Chondrocyte (in vitro differentiated cells): Measurements from ENCODE around the gene LRMDA. TPM values are rescaled to one million over a fixed set of nuclear protein-coding genes. Genes with fewer than 3 reads are reported as not detected.

Experiments
- DNase-seq: peaks from one replicate; pipeline ENCODE4 v3.0.0; 2021; ENCODE audit warnings: mixed read lengths, low spot score
- H3K27ac Mint-ChIP-seq: one replicate; pipeline ENCODE4 v1.8.0; 2021; ENCODE audit warnings: mild to moderate bottlenecking, moderate library complexity, mixed read lengths; ENCODE audit not compliant: unreplicated experiment
- H3K27me3 Mint-ChIP-seq: 2 replicates; pipeline ENCODE4 v1.8.0; 2021; ENCODE audit warnings: low read depth, mixed read lengths
- H3K36me3 Mint-ChIP-seq: 2 replicates; pipeline ENCODE4 v1.8.0; 2021; ENCODE audit warnings: low read depth, mixed read lengths
- H3K4me1 Mint-ChIP-seq: 2 replicates; pipeline ENCODE4 v1.8.0; 2021; ENCODE audit warnings: low read depth, mild to moderate bottlenecking, mixed read lengths
- H3K4me3 Mint-ChIP-seq: one replicate; pipeline ENCODE4 v1.8.0; 2021; ENCODE audit warnings: mild to moderate bottlenecking, moderate library complexity, mixed read lengths; ENCODE audit not compliant: unreplicated experiment
- H3K9me3 Mint-ChIP-seq: 2 replicates; pipeline ENCODE4 v1.8.0; 2021; ENCODE audit warnings: low read depth, mixed read lengths
- total RNA-seq: library from RNA; stranded (reverse); gene quantifications from 3 replicates; pipeline ENCODE4 v1.2.1, GENCODE V29; 2021
- TF ChIP-seq, protein P1 (sequence below): fragments of 200-600 bp; sonication (generic); IDR thresholded peaks from 2 replicates; pipeline ENCODE4 v1.5.0; 2021; ENCODE audit warnings: antibody characterized with exemption, mild to moderate bottlenecking, moderate library complexity

The LRMDA gene
- total RNA-seq, 1 donor from 2014 or later: 2.8 TPM

DNA sequence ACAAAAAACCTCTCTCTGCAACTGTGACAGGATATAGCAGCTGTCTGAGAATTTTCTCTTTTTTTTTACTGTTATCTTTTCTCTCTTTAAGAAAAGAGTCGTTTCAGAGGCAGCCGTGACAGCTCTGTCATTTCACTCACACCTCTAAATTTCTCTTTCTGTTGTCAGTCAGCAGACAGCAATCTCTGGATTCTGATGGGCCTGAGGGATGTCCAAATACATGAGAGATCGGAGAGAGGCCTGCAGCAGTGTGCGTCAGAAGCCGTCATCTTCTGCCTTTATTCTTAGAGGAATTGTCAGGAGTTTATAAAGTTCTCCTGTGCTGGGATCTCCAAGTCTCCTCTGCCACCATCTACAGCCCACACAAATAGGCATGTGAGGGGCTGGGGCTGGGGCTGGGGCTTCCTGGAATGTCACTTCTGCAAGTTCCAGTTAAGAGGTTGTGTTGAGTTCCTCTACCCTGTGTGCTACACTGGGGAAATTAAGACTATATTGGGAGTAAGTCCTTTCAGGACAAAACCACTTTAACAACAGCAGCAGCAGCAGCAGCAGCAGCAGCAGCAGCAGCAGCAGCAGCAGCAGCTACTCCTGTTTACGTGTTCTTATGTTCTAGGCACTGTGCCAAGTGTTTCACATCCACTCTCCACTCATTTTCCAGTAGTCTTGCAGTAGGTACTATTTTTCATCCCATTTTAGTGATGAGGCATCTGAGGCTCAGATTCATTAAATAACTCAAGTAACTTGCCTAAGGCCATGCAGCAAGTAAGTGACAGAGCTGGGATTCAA lies 541.3 kb downstream of the LRMDA start:
- H3K4me3 Mint-ChIP-seq: no peak overlapping the region
- no peak overlapping the region for H3K27ac Mint-ChIP-seq
- peaks cover 2% of the 10 kb centered on the region for H3K27me3 Mint-ChIP-seq
- TF ChIP-seq, protein P1, sequence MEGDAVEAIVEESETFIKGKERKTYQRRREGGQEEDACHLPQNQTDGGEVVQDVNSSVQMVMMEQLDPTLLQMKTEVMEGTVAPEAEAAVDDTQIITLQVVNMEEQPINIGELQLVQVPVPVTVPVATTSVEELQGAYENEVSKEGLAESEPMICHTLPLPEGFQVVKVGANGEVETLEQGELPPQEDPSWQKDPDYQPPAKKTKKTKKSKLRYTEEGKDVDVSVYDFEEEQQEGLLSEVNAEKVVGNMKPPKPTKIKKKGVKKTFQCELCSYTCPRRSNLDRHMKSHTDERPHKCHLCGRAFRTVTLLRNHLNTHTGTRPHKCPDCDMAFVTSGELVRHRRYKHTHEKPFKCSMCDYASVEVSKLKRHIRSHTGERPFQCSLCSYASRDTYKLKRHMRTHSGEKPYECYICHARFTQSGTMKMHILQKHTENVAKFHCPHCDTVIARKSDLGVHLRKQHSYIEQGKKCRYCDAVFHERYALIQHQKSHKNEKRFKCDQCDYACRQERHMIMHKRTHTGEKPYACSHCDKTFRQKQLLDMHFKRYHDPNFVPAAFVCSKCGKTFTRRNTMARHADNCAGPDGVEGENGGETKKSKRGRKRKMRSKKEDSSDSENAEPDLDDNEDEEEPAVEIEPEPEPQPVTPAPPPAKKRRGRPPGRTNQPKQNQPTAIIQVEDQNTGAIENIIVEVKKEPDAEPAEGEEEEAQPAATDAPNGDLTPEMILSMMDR: no peak
- no peaks in the 10 kb centered on the region for H3K9me3 Mint-ChIP-seq
- peaks cover 17% of the 10 kb centered on the region for H3K4me1 Mint-ChIP-seq
- H3K36me3 Mint-ChIP-seq: no peaks in the 10 kb centered on the region
- no peak for DNase-seq

DNA sequence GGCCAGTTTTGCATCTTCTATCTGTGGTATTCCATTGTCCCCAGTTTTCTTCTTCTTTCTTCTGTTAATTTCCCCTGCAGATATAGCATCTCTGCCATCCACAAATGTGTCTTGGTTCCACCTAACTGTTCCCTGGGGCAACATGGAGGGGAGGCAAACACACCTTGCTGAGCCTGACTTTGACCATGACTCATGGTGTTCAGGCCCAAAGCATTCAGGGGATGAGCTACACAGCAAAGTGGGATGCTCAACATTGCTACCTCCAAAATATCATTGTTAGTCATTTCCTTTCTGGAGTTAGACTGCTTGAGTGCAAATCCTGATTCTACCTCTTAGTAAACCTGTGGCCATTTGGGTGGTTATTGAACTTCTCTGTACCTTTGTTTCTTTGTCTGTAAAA lies 542.7 kb downstream of the LRMDA start:
- H3K4me1 Mint-ChIP-seq: peaks cover 25% of the 10 kb centered on the region
- H3K27ac Mint-ChIP-seq: no peak overlapping the region
- no peaks in the 10 kb centered on the region for H3K9me3 Mint-ChIP-seq
- no peak overlapping the region for H3K4me3 Mint-ChIP-seq
- TF ChIP-seq, protein P1: no peak
- H3K36me3 Mint-ChIP-seq: no peaks in the 10 kb centered on the region
- no peak for DNase-seq
- H3K27me3 Mint-ChIP-seq: no peaks in the 10 kb centered on the region

DNA sequence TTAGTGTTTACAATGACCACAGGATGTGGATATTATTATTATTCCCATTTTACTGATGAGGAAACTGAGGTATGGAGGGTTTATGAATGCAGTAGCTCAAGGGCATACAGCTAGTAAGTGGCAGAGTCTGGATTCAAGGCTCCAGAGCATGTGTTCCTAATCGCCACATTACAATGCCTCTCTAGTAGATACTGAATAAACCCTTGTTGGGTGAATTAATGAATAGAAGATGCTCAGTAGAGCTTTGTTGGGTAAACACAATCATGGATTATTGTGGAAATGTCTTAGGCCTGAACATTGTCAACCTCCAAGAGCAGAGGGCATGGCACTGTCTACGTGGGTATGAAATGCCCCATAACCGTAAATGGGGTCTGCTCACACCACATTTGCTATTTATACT lies 545.3 kb downstream of the LRMDA start:
- no peak for DNase-seq
- Mint-ChIP-seq H3K36me3 (no peaks in the 10 kb centered on the region), H3K4me1 (peaks cover 22% of the 10 kb centered on the region), H3K27ac (no peak overlapping the region), H3K4me3 (no peak overlapping the region), H3K27me3 (peaks cover 4% of the 10 kb centered on the region), H3K9me3 (no peaks in the 10 kb centered on the region)
- TF ChIP-seq, protein P1: no peak

DNA sequence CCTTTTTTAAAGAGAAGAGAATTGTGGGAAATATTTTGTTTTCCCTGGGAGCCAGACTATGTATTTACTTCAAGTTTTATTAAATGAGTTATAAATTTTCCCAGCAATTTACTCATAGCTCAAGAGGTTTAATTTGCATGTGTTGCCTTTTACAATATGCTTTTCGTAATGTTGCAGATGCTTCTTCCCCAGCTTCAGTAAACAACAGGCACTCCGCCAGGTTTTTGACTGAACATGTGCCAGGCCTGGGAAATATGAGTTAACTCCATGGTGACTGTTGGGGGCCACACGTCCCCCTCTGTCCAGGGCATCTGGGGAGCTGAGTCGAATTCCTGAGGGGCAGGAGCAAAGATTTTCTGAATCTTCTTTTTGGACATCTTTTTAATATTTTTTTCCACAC lies 545.7 kb downstream of the LRMDA start:
- no peaks in the 10 kb centered on the region for H3K9me3 Mint-ChIP-seq
- no peak overlapping the region for H3K27ac Mint-ChIP-seq
- peaks cover 17% of the 10 kb centered on the region for H3K4me1 Mint-ChIP-seq
- H3K27me3 Mint-ChIP-seq: peaks cover 4% of the 10 kb centered on the region
- no peaks in the 10 kb centered on the region for H3K36me3 Mint-ChIP-seq
- no peak overlapping the region for H3K4me3 Mint-ChIP-seq
- no peak for DNase-seq
- TF ChIP-seq, protein P1: no peak

DNA sequence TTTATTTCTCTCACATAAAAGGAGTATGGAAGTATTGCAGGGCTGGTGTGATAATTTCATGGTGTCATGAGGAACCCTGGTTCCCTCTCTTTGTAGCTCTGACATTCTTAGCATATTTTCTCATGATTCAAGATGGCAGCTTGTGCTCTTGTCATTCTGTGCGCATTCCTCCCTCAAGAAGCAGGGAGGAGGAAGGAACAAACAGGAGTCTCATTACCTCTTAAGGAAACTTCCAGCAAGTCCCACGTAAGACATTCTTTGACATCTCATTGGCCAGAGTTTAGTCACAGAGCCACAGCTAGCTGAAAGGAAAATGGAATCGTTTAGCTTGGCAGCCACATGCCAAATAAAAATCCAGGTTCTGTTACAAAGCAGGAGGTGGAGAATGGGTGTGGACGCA lies 546.8 kb downstream of the LRMDA start:
- TF ChIP-seq, protein P1: no peak
- H3K36me3 Mint-ChIP-seq: no peaks in the 10 kb centered on the region

More for the DNA sequence above, 546.8 kb downstream of the LRMDA start:
- Mint-ChIP-seq H3K4me3 (no peak overlapping the region), H3K4me1 (peaks cover 7% of the 10 kb centered on the region), H3K9me3 (no peaks in the 10 kb centered on the region), H3K27me3 (peaks cover 4% of the 10 kb centered on the region), H3K27ac (no peak overlapping the region)
- DNase-seq: no peak
